Panc1 (cell line): Measurements from ENCODE around the gene KRTAP2-2. TPM values are rescaled to one million over a fixed set of nuclear protein-coding genes. Genes with fewer than 3 reads are reported as not detected.
"Not testable (repeated sequence)": the region's sequence is repeated elsewhere in the genome, so short reads cannot be mapped to it uniquely, and the experiment has no call there.

ENCODE experiments used
- ATAC-seq: fragments of 200-7000 bp; cut with Tn5 transposase; 2 replicates; pipeline ENCODE4 v1.9.1; 2020; ENCODE audit warnings: mild to moderate bottlenecking, moderate library complexity
- BruUV-seq: library from RNA; stranded (reverse); fragments of 400-500 nt; replicated peaks from 2 replicates; lab custom pipeline; 2021; lab: Mats Ljungman, UMichigan
- CTCF ChIA-PET: fragments of 300-600 bp; sonication (Branson Sonifier 250); formaldehyde crosslinking; loops from one replicate; lab custom pipeline; 2022; ENCODE audit warnings: antibody characterized with exemption; lab: Charles Lee
- POLR2A ChIA-PET: fragments of 300-600 bp; sonication (Branson Sonifier 250); formaldehyde crosslinking; loops from one replicate; lab custom pipeline; 2022; ENCODE audit warnings: antibody characterized with exemption; lab: Charles Lee
- DNase-seq: peaks from one replicate; pipeline ENCODE4 v3.0.0-alpha.2; 2010; ENCODE audit warnings: low read depth, low spot score
- H3K27ac ChIP-seq: 2 replicates; pipeline ENCODE4 v1.5.1; 2011; ENCODE audit warnings: mild to moderate bottlenecking, low read length, inconsistent platforms
- H3K27me3 ChIP-seq: fragments of 200-500 bp; sonication (Bioruptor generic); 2 replicates; pipeline ENCODE4 v1.6.0; 2014; ENCODE audit warnings: low read length, inconsistent platforms; ENCODE audit not compliant: control insufficient read depth, insufficient read depth
- H3K36me3 ChIP-seq: fragments of 200-500 bp; sonication (Bioruptor generic); 2 replicates; pipeline ENCODE4 v1.5.1; 2014; ENCODE audit warnings: inconsistent platforms, mild to moderate bottlenecking, low read length, moderate library complexity; ENCODE audit not compliant: control insufficient read depth, insufficient read depth
- H3K4me1 ChIP-seq: 2 replicates; pipeline ENCODE4 v1.5.1; 2011; ENCODE audit warnings: inconsistent platforms, mild to moderate bottlenecking, low read length, moderate library complexity; ENCODE audit not compliant: control insufficient read depth, insufficient read depth
- H3K4me3 ChIP-seq, 2 experiments: 2 replicates each; pipeline ENCODE4 v1.5.1; 2011 to 2012; ENCODE audit warnings: low read depth in 2 of 2, low read length in 2 of 2, mild to moderate bottlenecking in 2 of 2, inconsistent platforms in 1 of 2, moderate library complexity in 1 of 2
- H3K9me3 ChIP-seq: fragments of 200-500 bp; sonication (Bioruptor generic); 2 replicates; pipeline ENCODE4 v1.5.1; 2014; ENCODE audit warnings: low read depth, mild to moderate bottlenecking, inconsistent platforms, low read length, moderate library complexity; ENCODE audit not compliant: control insufficient read depth, insufficient read depth
- CTCF ChIP-seq: fragments of 450-650 bp; IDR thresholded peaks from 2 replicates; pipeline ENCODE4 v1.5.1; 2017; ENCODE audit warnings: mild to moderate bottlenecking
- POLR2AphosphoS5 ChIP-seq: IDR thresholded peaks from 2 replicates; pipeline ENCODE4 v1.6.1; 2012; ENCODE audit warnings: mild to moderate bottlenecking, low read depth, low read length, moderate library complexity
- REST ChIP-seq, 2 experiments: IDR thresholded peaks; 2 replicates each; pipeline ENCODE4 v1.6.1; 2011 to 2012; ENCODE audit warnings: low read depth in 2 of 2, control low read depth in 1 of 2, low read length in 1 of 2, mild to moderate bottlenecking in 1 of 2, moderate library complexity in 1 of 2; ENCODE audit not compliant: insufficient read depth in 1 of 2
- SIN3A ChIP-seq: IDR thresholded peaks from 2 replicates; pipeline ENCODE4 v1.6.1; 2012; ENCODE audit warnings: low read depth, mild to moderate bottlenecking, low read length, moderate library complexity, borderline replicate concordance; ENCODE audit not compliant: insufficient read depth
- TCF7L2 ChIP-seq: IDR thresholded peaks from 2 replicates; pipeline ENCODE4 v1.6.1; 2011; ENCODE audit warnings: mild to moderate bottlenecking, low read depth, low read length, inconsistent platforms
- in situ Hi-C: cut with HindIII; loops from 2 replicates; pipeline ENCODE4 v1.10.0; 2016; ENCODE audit warnings: low sequenced_read_pairs, low pct_unique_long_range_greater_than_20kb
- intact Hi-C: fragments of 100-400 bp; cut with micrococcal nuclease; formaldehyde crosslinking; loops from one replicate; pipeline ENCODE4 v1.10.0; 2022; ENCODE audit not compliant: unreplicated experiment
- total RNA-seq: library from RNA; stranded (reverse); gene quantifications from one replicate; pipeline ENCODE4 v1.2.1, GENCODE V29; 2021; ENCODE audit not compliant: unreplicated experiment

KRTAP2-2 gene
- total RNA-seq, 1 experiment from 2014 or later, result not detected

GRCh38 chr17:41061964-41062363 lies 6.9 kb upstream of the KRTAP2-2 start:
- CTCF ChIA-PET, result no interaction called here
- Histone ChIP-seq H3K27ac (no peak overlapping the region), H3K4me1 (no peaks in the 10 kb centered on the region), H3K36me3 (no peaks in the 10 kb centered on the region), H3K4me3 (no peak overlapping the region), H3K9me3 (no peaks in the 10 kb centered on the region), H3K27me3 (no peaks in the 10 kb centered on the region)
- DNase-seq, result no peak
- in situ Hi-C loops (no loop called here), intact Hi-C loops (no loop called here)
- POLR2A ChIA-PET, result no interaction called here
- no peak for ATAC-seq
- TF ChIP-seq POLR2AphosphoS5 (no peak), TCF7L2 (no peak), SIN3A (no peak), CTCF (no peak), REST (IDR thresholded peaks at IDR 0.05; ENCODE audit: insufficient read depth in 1 of 2, low read depth in 2 of 2, low read length in 1 of 2) (no peak)
- no TSS peak for BruUV-seq

- intact Hi-C loops (no loop called here), in situ Hi-C loops (no loop called here)
- Histone ChIP-seq H3K27ac (no peak within 1 kb of the TSS), H3K4me3 (no peak within 1 kb of the TSS), H3K36me3 (no peaks in the 10 kb centered on the region), H3K4me1 (no peaks in the 10 kb centered on the region), H3K27me3 (no peaks in the 10 kb centered on the region), H3K9me3 (no peaks in the 10 kb centered on the region)
- BruUV-seq, result no TSS peak
- ChIA-PET POLR2A (no interaction called here), CTCF (no interaction called here)
- peak; percentile 45 for DNase-seq
- TF ChIP-seq CTCF, result no peak
- TF ChIP-seq REST (IDR thresholded peaks at IDR 0.05; ENCODE audit: insufficient read depth in 1 of 2, low read depth in 2 of 2, low read length in 1 of 2), result no peak
- TF ChIP-seq POLR2AphosphoS5, result no peak
- no peak for TF ChIP-seq SIN3A
- peak; percentile 67 for ATAC-seq
These were observed 5.1 kb upstream of the KRTAP2-2 start, which contains the start of gene KRTAP2-3 for GRCh38 chr17:41060052-41060604. TSS of gene KRTAP2-3 (minus strand) at chr17:41060114. CDS start at chr17:41060050, 64 bp downstream.

GRCh38 chr17:41059276-41060051 lies 4.4 kb upstream of the KRTAP2-2 start:
- CTCF ChIA-PET, result interaction anchor here (0.6 to 0.7 kb wide), 2 partner anchors 97 to 430 kb away, joined by 3 to 4 read pairs; partner anchors contain the start of gene KRT36
- H3K4me3 ChIP-seq, BruUV-seq, H3K9me3 ChIP-seq, POLR2A ChIA-PET, H3K27ac ChIP-seq, DNase-seq, H3K36me3 ChIP-seq, H3K4me1 ChIP-seq, H3K27me3 ChIP-seq, intact Hi-C loops, in situ Hi-C loops: not testable (repeated sequence)
- peak; percentile 42; the same call in 1 of the 2 replicates for ATAC-seq
